NCI-H146 (cell line): ENCODE data around the gene TMEM253.

Source experiments
- DNase-seq: peaks from one replicate; lab custom pipeline; 2025; lab: John Stamatoyannopoulos, UW

The TMEM253 gene

DNA sequence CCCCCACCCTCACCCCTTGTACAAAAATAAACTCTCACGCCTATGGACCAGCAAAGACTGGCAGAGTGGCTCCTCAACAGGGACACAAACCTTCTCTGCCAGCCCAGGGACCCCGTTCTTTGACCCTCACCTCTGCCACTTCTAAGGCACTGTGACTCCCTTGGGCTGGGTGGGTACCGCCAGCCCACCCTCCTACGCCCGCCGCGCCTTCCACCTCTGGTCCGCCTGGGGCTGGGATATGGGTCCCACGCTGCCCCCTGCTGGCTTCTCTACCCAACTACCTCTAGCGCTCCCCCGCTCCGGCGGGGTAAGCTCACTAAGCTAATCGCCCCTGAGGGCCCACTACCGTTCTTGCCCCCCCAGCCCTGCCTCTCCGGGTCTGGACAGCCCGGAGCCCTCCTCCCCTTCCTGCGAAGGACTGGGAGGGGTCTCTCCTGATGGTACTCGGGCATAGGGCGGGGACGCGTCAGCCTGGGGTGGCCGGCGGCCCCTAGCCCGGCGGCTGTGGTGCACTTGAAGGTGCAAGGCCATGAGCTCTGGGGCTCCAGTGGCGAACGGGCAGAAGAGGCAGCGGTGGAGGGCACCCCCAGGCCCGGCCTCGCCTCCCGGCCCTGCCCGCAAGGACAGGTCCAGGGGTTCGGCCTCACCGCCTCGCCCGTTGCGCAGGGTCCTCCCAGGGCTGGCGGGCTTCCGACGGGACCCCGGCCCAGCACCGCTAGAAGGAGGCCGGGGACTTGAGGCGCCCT is 10.5 kb upstream of the TMEM253 start:
- DNase-seq = no peak

GRCh38 chr14:21090940-21091663 is 9.8 kb upstream of the TMEM253 start:
- no peak for DNase-seq

- DNase-seq = no peak
Measured at GRCh38 chr14:21091821-21092272, 9.0 kb upstream of the TMEM253 start.

DNA sequence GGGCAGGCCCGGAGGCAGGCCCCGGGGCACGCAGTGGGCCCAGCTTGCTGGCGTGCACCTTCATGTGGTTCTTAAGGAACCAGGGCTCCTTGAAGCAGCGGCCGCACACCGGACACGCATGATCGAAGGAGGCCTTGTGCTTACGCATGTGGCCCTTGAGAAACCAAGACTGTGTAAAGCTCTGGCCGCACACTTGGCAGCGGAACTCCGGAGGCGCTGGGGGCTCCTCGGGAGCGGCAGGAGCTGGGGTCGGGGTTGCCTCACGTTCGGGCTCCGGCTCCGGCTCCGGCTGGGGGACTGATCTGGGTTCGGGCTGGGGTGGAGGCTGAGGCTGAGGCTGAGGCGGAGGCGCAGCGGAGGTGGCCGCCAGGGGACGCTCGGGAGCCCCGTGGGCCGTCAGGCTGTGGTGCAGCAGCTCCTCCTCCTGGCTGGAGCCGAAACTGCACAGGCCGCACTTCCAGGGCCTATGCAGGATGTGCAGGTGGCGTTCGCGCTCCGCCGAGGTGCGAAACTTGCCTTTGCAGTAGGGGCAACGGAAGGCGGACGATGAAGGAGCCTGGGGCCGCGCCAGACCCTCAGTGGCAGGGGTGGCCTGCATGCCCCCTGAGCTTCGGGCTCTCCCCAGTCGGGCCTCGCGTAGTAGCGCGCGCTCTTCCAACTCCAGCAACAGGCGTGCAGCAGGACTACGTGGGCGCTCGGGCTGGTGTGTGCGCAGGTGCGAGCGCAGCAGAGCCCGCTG is 8.4 kb upstream of the TMEM253 start:
- DNase-seq = peak; percentile 31

GRCh38 chr14:21093018-21093417 is 7.8 kb upstream of the TMEM253 start:
- no peak for DNase-seq

GRCh38 chr14:21093769-21094681 is 6.8 kb upstream of the TMEM253 start:
- DNase-seq = no peak

GRCh38 chr14:21095430-21096205 is 5.2 kb upstream of the TMEM253 start:
- DNase-seq = no peak

DNA sequence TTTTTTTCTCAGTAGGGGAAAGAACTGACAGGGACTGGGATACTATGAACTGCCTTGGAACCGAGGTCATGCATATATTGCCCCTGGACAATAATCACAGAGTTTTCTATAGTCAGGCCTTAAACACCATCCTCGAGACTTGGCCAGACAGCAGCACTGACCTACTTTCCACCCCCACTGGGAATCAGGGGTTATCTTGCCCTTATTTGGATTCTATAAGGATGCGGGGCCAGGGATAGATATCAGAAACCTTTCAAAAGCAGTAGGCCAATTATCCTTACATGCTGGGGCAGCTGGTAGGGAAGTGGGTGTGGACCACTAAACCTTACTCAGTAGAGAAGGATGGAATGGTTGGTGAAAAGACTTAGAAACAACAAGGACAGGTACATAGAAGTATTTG is 4.4 kb upstream of the TMEM253 start:
- peak; percentile 55 for DNase-seq

GRCh38 chr14:21096978-21097635 is 3.8 kb upstream of the TMEM253 start:
- DNase-seq = peak; percentile 42

- peak; percentile 58 for DNase-seq
Measured at GRCh38 chr14:21097636-21098075, 3.2 kb upstream of the TMEM253 start.

DNA sequence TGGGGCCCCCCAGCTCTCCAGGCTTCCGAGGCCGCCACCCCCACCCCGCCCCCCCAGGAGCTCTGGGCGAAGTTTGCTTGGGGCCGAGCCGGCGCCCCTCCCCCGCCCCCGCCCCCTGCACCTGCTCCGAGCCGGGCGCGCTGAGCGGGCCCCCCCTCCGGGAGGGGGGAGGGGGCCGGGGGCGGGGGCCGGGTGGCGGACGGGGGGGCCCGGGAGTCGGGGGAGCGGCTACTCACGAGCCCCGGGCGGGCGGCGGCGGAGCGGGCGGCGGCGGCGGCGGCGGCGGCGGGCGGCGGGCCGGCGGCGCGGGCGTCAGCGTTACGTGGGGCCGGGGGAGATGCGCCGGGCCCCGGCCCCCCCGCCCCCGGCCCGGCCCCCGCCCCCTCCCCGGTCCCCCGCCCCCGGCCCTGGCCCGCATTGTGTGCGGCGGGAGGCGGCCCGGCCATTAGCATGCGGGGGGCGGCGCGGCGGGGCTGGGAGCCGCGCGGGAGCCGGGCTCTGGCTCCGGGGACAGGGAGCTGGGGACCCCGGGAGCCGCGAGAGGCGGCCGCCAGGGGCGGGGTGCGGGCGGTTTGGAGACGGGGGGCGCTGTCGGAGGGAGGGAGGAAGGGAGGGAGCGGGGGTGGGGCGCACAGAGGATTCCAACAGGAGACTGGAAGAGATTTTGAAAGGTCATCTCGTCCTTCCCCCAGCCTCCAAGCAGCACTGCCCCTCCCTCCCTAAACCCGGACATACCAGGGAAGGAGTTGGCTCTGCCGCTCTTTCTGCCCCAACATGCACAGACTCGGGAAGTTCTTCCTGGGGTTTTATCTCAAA is 2.6 kb upstream of the TMEM253 start, which contains the start of gene ZNF219:
Gene ZNF219 (minus strand): TSS at position 580 of the 816 bp plus-strand sequence. CDS start 5,064 bp downstream, outside the sequence.
- peak; percentile 75 for DNase-seq

DNA sequence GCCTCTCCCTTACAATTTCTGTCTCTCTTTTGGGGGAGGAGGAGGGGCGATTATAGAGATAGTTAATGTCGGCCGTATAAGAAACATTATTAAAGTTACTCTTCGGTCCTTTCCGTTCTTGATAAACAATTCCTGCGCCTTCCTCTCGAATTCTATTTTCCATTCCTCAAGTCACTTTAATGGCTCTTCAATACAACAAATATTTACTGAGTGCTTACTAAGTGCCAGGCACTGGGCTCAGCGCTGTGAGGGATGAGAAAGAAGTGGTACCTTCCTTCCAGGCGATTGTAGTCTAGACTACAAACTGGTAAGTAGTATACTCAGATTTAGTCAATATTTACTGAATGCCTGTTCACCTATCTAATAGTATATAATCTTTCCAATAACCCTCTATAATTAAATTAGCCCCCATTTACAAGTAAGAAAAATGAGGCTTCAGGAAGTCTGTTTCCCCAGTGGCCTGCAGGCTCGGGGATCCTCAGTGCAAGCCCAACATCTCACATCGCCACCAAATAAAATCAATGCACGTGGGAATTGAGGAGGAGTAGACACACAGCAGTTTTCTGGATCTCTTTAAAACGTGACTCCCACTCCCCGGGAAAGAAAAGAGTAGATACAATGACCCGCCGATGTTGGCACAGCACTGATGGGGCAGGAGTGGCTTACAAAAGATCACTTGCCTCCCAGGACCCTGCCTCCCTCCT is 1.8 kb upstream of the TMEM253 start:
- DNase-seq = no peak

DNA sequence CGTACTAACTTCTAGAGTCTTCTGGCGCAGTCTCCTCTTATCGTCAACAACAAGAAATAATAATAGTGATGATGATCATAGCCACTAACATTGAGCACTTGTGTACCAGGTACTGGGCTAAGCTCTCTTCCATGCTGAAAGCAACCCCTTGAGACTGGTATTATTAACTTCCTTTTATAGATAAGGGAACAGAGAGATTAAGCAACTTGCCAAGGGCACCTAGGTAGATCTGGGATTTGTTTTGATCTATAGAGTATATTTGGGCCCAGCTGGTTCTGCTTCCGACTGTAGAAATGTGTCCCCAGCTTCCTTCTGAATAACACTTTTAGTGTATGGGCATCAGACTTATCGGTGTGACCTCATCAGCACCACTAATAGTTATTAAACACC is 1.3 kb upstream of the TMEM253 start:
- DNase-seq = no peak

DNA sequence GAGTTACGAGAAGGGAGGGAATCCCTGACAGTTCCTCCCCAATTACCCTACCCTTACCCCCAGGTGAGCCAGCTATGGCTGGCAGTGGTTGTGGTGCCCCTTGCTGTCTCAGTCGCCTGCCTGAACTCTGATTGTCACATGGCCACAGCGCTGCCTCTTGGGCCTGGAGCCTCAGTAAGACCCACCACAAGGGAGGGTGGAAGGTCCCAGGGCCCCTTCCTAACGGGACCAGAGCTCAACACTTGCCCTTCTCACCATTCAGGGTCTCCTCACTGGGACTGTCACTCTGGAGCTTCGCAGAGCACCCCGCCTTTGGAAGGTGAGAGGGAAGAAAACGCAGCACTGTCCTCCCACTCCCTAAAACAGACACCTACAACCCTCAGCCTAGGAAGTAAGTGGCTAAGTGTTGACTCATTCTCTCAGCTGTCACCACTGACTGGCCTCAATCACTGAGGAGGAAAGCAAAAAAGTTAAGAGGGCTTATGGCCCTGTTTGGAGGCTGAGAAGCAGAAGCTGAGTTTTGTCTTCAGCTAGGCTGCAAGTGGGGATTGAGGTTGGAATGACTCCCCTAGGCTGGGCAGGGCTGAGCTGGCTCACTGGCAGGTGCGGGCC is 1.0 kb downstream of the TMEM253 start:
- no peak for DNase-seq

DNA sequence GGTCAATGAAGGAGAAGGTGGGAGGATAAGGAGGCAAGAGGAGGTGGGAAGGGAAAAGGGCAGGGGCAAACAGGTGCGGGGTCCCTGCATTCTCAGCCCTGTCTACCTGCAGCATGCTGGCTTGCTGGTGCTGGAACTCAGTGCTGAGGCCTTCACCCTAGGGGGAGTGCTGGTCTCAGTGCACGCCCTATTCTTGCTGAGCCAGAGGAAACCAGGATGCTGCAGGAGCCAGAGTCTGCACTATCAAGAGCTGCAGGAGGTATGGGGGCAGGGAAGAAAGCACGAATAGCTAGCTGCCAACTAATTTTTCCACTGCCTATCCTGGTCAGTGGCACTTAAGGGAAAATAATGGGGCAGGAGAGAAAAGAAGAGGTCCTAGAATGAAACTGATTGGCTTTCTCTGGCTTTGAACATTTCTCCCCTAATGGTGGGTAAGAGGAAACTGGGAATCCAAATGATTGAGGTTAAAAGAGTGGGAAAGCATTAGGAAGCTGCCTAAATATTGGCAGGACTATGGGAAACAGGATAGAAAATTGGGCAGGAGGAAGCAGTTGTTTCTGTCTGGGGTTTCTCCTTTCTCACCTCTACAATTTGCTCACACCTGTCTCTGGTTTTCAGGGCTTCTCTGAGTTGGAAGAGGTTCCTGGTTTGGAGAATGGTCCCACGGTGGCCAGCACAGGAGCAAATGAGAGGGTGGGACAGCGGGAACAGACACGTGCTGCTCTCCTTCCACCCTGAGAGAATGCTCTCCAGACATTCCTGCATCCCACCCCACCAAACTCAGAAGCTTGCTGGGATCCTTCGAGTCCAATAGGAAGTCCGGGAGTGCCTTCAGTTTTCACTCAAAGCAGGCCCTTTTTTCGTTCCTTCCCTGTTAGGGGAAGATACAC is 1.9 kb downstream of the TMEM253 start:
- DNase-seq = peak; percentile 59

- no peak for DNase-seq
Measured at GRCh38 chr14:21103411-21103709, 2.5 kb downstream of the TMEM253 start.

DNA sequence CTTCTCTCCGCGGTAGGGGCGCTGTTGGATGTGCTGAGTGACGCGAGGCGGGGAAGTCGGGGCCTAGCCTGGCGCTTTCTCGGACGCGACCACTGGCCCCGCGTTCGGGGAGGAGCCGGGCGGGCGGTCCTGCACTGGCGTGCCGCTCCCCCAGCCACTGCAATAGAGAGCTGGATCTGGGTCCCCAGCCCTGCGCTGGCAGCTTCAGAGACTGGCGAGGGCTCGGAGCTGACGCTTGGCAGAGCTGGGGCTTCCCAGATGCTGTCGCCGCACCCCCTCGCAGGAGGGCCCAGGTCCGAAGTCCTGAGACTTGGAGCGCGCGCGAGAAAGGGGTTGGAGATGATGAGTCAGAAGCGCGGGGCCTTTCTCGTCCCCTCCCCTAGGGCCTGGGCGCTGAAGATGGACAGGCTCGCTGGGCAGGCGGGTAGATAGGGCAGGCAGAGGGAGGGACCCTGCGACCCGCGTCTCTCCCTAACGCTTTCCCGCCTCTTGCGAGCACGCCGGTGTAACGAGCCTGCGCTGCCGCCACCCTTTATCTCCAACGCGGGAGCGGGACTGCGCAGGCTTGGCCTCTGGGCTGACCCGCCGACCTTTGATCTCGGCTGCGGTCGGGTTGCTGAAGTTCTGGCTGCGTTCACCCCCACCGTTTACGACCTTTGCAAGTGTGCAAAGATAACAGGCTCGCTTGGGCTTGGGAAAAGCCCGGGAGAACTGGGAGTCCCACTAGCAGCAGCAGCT is 3.0 kb downstream of the TMEM253 start:
- peak; percentile 97 for DNase-seq
